Fibroblast of mammary gland (primary cell): Measurements from ENCODE around the gene FBXW2.

Source experiments
- DNase-seq: peaks from one replicate; pipeline ENCODE4 v3.0.0-alpha.2; 2010; ENCODE audit warnings: low read depth
- H3K4me3 ChIP-seq: 2 replicates; pipeline ENCODE4 v1.5.1; 2011; ENCODE audit warnings: low read depth, mild to moderate bottlenecking, low read length, moderate library complexity; ENCODE audit not compliant: control insufficient read depth
- CTCF ChIP-seq: conservative IDR thresholded peaks from 2 replicates; pipeline ENCODE4 v1.5.1; 2011; ENCODE audit warnings: low read depth, low read length, inconsistent platforms; ENCODE audit not compliant: control insufficient read depth, insufficient read depth

FBXW2 gene

DNA sequence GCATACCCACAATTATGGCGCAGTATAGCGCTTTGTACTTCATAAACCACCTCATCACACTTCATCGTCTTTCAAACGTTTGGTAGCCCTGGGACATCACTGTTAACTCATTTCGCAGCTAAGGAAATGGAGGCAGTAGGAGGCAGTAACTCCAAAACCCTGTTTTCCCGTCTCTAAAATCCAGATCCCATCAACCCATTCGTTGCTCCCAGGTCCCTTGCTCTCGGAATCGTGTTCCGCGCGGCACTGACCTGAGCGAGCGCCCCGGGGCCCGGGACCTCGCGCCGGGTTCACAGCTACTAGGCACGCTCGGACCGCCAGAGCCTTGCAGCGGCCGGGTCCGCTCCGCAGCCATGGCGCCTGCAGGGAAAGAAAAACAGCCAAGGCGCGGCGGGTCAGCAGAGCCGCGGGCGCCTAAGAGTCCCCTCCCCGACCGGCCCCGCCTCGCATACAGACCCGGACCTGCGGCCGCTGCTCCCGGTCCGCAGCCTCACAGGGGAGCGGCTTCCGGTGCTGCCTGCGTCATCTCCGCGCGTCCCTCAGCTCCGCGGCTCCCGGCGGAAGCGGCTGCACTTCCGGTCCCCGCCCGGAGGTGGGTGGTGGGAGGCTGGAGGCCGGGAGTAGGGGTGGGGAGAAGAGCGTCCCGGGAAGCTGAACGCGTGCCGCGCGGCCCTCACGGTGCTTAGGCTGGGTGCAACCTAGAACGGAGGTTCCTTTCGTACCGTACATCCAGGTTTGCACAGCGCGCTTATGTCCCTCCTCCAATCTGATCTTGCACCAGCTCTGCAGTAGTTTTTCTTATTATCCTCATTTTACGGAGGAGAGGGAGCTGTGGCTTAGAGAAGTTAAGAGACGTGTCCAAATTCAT, at the start of gene FBXW2:
FBXW2 (minus strand) TSS at position 519 of the 868 bp plus-strand sequence. CDS start 5,158 bp downstream, outside the sequence.
- peak; percentile 85 for DNase-seq
- peak within 1 kb of the TSS; percentile 99 for H3K4me3 ChIP-seq
- TF ChIP-seq CTCF: no peak

GRCh38 chr9:120841930-120842684, 48.9 kb upstream of the FBXW2 start:
- DNase-seq: peak; percentile 13
- H3K4me3 ChIP-seq: peak overlapping the region; percentile 99
- TF ChIP-seq CTCF: no peak

DNA sequence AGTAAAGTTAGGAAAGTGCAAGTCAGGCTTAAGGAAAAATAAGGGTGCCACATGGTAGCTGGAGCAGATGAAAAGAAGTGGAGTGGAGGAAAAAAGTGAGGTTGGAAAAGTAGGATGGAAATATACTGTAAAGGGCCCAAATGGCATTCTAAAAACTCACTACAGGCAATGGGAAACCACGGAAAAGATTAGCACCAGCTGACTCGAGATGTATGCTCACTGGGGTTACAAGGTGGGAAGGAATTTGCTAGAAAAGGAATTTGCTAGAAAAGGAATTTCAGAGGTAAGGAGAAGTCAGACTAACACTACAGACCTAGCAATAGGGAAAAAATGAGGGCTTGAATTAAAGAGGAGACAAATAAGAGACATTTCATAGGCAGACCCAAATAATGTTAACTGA, 45.9 kb upstream of the FBXW2 start:
- TF ChIP-seq CTCF: no peak
- DNase-seq: no peak
- H3K4me3 ChIP-seq: no peak overlapping the region

DNA sequence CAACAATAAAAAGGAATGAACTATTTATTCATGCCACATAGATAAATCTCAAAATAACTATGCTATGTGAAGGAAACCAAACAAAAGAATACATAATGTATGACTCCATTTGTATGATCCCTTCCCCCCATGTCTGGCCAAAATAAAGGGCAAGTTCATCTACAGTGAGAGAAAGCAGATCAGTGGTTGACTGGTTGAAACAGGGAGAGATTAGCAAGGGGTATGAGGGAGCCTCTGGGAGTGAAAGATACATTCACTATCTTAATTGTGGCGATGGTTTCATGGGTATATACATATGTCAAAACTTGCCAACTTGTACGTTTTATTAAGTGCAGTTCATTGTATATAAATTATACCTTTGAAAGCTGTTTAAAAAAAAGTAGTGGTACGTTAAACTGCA, 44.7 kb upstream of the FBXW2 start:
- no peak for TF ChIP-seq CTCF
- DNase-seq: no peak
- H3K4me3 ChIP-seq: no peak overlapping the region

- no peak for DNase-seq
- no peak for TF ChIP-seq CTCF
- no peak overlapping the region for H3K4me3 ChIP-seq
Measured at GRCh38 chr9:120833325-120833724, 40.1 kb upstream of the FBXW2 start.

DNA sequence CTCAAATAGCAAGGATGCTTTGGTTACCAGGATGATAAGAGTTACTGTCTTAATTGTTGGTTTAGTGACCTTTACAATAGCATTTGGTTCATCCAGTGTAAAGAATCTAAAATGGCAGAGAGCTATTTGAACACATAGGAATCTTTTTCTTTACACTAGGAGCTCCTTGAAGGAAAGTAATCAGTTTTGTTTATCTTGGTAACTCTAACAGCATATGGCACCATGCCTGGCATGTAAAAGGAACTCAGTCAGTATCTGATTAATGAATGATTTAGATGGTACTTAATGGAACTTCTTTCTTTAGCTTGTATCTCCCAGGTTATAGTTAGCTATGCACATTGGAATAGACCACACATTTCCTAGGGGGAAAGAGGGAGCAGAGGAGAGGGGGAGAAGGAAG, 39.6 kb upstream of the FBXW2 start:
- DNase-seq: no peak
- no peak for TF ChIP-seq CTCF

More for the DNA sequence above, 39.6 kb upstream of the FBXW2 start:
- no peak overlapping the region for H3K4me3 ChIP-seq
